Sciatic nerve (tissue), 2 donors: ENCODE measurements around the gene RPL3. TPM values are rescaled to one million over a fixed set of nuclear protein-coding genes. Genes with fewer than 3 reads are reported as not detected.

Experiments used
- ATAC-seq: fragments of 200-7000 bp; cut with Tn5 transposase; one replicate; pipeline ENCODE4 v1.9.1; 2020; ENCODE audit warnings: mild to moderate bottlenecking, moderate library complexity
- DNase-seq: peaks from one replicate; pipeline ENCODE4 v3.0.0-alpha.2; 2020; ENCODE audit warnings: low spot score
- intact Hi-C: fragments of 100-400 bp; cut with DNase I; formaldehyde crosslinking; loops from one replicate; pipeline ENCODE4 v1.14.2; 2022
- total RNA-seq: library from RNA; stranded (reverse); fragmentation: NEBNext Ultra II Directional; extraction: Animal tissue kit (Norgen Biotek cat#: 25700); gene quantifications from one replicate; pipeline ENCODE4 v1.2.1, GENCODE V29; 2021
- donor health status: DM: no; HTN: no; CAD: no.
- donor health status: DM: no; HTN: no; CAD: no.

Gene RPL3
- total RNA-seq, 1 donor from 2014 or later: 1,341 TPM

- ATAC-seq (no peak), DNase-seq (no peak)
- intact Hi-C loops: no loop called here
These were observed 43.5 kb downstream of the RPL3 start for GRCh38 chr22:39275814-39276439.

GRCh38 chr22:39273950-39274887 is 45.2 kb downstream of the RPL3 start:
- ATAC-seq (no peak), DNase-seq (no peak)
- intact Hi-C loops: no loop called here

DNA sequence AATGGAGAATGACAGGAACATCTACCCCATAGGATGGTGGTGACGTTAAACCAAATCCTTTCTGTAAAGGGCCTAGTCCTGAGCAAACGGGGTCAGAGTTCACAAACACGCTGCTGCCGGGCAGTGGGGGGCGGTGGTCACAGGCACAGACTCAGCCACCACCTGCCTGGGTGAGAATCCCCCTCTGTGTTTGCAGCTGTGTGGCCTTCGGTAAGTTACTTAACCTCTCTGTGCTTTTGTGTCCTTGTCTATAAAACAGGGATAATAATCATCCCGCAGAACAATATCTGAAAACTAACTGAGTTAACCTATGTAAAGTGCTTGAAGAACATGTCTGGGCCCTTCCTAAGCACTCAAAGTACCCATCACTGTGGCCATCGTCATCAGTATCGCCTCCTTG is 48.6 kb downstream of the RPL3 start:
- ATAC-seq (no peak), DNase-seq (no peak)
- intact Hi-C loops: no loop called here

DNA sequence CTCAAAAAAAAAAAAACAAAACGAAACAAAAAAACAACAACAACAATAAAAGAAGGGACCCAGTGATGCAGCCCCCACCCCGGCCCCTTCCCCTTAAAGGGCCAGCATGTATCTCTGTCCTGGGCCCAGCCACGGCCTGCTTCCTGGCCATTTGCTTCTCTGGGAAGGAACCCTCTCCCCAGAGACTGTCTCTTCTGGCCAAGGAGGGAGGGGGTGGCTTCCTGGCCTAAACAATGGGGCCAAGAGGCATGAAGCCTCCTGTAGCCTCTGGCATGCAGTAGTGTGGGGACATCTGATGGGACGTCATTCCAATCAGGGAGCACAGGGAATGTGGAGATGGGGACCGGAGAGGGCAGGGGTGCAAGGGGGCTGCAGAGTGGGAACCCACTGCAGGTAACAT is 49.1 kb downstream of the RPL3 start:
- intact Hi-C loops: no loop called here
- DNase-seq (no peak), ATAC-seq (no peak)

DNA sequence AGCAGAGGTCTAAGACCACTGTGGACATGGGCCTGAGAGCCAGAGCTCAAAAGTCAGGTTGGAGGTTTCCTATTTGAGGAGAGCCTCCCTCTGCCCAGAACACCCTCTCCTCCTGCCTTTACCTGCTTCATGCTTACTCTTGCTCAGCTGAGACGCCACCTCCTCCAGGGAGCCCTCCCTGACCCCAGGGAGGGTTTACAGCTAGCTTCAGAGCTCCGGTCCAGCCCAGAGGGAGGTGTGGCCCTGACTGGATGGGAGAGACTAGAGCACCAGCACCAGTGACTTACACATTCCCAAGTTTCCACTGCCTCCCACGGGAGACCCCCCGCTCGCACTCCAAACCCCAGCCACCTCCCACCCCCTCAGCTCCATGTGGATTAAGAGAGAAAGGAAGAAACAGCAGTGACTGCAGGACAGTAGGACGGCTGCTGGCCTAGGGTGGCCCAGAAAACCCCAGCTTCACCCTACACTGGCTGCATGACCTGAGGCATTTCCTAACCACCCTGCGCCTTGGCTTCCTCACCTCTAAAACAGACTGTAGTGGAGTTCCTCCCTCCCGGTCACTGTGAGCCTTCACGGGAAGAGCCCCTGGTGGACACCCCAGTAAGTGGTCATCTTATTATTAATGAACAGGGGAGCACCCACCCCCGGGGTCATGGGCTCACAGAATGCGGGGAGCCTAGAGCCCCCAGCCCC is 50.2 kb downstream of the RPL3 start:
- DNase-seq: no peak
- intact Hi-C loops: no loop called here
- ATAC-seq: no peak

GRCh38 chr22:39268645-39269044 is 50.8 kb downstream of the RPL3 start:
- intact Hi-C loops: no loop called here
- DNase-seq (no peak), ATAC-seq (no peak)

- DNase-seq (no peak), ATAC-seq (no peak)
- intact Hi-C loops: no loop called here
These were observed 51.4 kb downstream of the RPL3 start for GRCh38 chr22:39267974-39268373.

- DNase-seq (no peak), ATAC-seq (peak; percentile 62)
- intact Hi-C loops: no loop called here
These were observed 52.9 kb downstream of the RPL3 start for GRCh38 chr22:39266398-39267030.

- intact Hi-C loops: no loop called here
- DNase-seq (no peak), ATAC-seq (no peak)
These were observed 54.1 kb downstream of the RPL3 start for GRCh38 chr22:39265143-39265886.

- ATAC-seq (peak; percentile 83), DNase-seq (no peak)
- intact Hi-C loops: no loop called here
These were observed 54.9 kb downstream of the RPL3 start for GRCh38 chr22:39264349-39265038.

- intact Hi-C loops: no loop called here
- DNase-seq (no peak), ATAC-seq (no peak)
These were observed 55.6 kb downstream of the RPL3 start for GRCh38 chr22:39263626-39264348.

Other genes starting within 250 kb of the RPL3 start
- 8.9 TPM for gene APOBEC3G, start 242.3 kb downstream of the RPL3 start, total RNA-seq
- 1.1 TPM for gene APOBEC3H, start 222.4 kb downstream of the RPL3 start, total RNA-seq
- 115 TPM for gene CBX7, start 166.9 kb downstream of the RPL3 start, total RNA-seq
- 24.2 TPM for gene PDGFB, start 74.6 kb downstream of the RPL3 start, total RNA-seq
- gene SYNGR1, start 30.4 kb upstream of the RPL3 start, total RNA-seq: 52.9 TPM
- gene TAB1, start 80.2 kb upstream of the RPL3 start, total RNA-seq: 42.0 TPM
- gene MGAT3, start 137.4 kb upstream of the RPL3 start, total RNA-seq: 56.5 TPM
- gene MIEF1, start 182.7 kb upstream of the RPL3 start, total RNA-seq: 19.0 TPM
- gene ATF4, start 200.9 kb upstream of the RPL3 start, total RNA-seq: 319 TPM
- gene RPS19BP1, start 213.1 kb upstream of the RPL3 start, total RNA-seq: 58.2 TPM